Measurements from ENCODE around the gene NSD1. TPM values are rescaled to one million over a fixed set of nuclear protein-coding genes. Genes with fewer than 3 reads are reported as not detected.

NSD1 gene
- total and polyA plus RNA-seq, 7 donors = 6.0 to 56.2 (median 38.5) TPM

- intact Hi-C loops (cut with DNase I) = no loop called here
- ATAC-seq = no peak
- TF ChIP-seq CTCF (IDR thresholded peaks at IDR 0.05) = no peak
- DNase-seq = peak in 1 of 2 donors; percentile 47
- Histone ChIP-seq H3K27me3 (ENCODE audit: insufficient read depth in 3 of 3, low read length in 2 of 3) (no peaks in the 10 kb centered on the region), H3K9me3 (no peaks in the 10 kb centered on the region), H3K36me3 (ENCODE audit: insufficient read depth in 1 of 2, low read depth in 1 of 2) (peaks cover 0 to 33% of the 10 kb centered on the region in 2 donors), H3K4me3 (no peak overlapping the region), H3K27ac (peak overlapping the region; percentile 15), H3K4me1 (peaks cover 41% of the 10 kb centered on the region)
- 71 to 79% (median 76%) methylated on average over 15 of the region's 15 CpGs for WGBS, 3 donors
Observed at GRCh38 chr5:177306674-177307543, 173.3 kb downstream of the NSD1 start.

GRCh38 chr5:177307544-177308363 is 174.2 kb downstream of the NSD1 start:
- no peaks in the 10 kb centered on the region for H3K27me3 ChIP-seq (ENCODE audit: insufficient read depth in 3 of 3, low read length in 2 of 3)
- no peak overlapping the region for H3K4me3 ChIP-seq
- peak overlapping the region; percentile 72 for H3K27ac ChIP-seq
- H3K36me3 ChIP-seq (ENCODE audit: insufficient read depth in 1 of 2, low read depth in 1 of 2) = peaks cover 0 to 28% of the 10 kb centered on the region in 2 donors
- intact Hi-C loops (cut with DNase I) = no loop called here
- no peaks in the 10 kb centered on the region for H3K9me3 ChIP-seq
- no peak for TF ChIP-seq CTCF (IDR thresholded peaks at IDR 0.05)
- H3K4me1 ChIP-seq = peaks cover 41% of the 10 kb centered on the region
- DNase-seq = peak in 1 of 2 donors; percentile 59
- 72 to 88% (median 73%) methylated on average over 34 to 43 of the region's 43 CpGs for WGBS, 3 donors
- ATAC-seq = no peak

GRCh38 chr5:177308740-177309139 is 175.2 kb downstream of the NSD1 start:
- no peak for DNase-seq
- 83 to 88% (median 84%) methylated on average over 11 of the region's 11 CpGs for WGBS, 3 donors
- intact Hi-C loops (cut with DNase I) = no loop called here

More at GRCh38 chr5:177308740-177309139, 175.2 kb downstream of the NSD1 start:
- no peaks in the 10 kb centered on the region for H3K27me3 ChIP-seq (ENCODE audit: insufficient read depth in 3 of 3, low read length in 2 of 3)
- no peaks in the 10 kb centered on the region for H3K9me3 ChIP-seq
- H3K4me3 ChIP-seq = no peak overlapping the region
- ATAC-seq = no peak
- peak overlapping the region; percentile 72 for H3K27ac ChIP-seq
- TF ChIP-seq CTCF (IDR thresholded peaks at IDR 0.05) = no peak
- peaks cover 45% of the 10 kb centered on the region for H3K4me1 ChIP-seq
- H3K36me3 ChIP-seq (ENCODE audit: insufficient read depth in 1 of 2, low read depth in 1 of 2) = peaks cover 0 to 28% of the 10 kb centered on the region in 2 donors
